PC-3 (cell line): Measurements from ENCODE around the gene KCNC3. TPM values are rescaled to one million over a fixed set of nuclear protein-coding genes. Genes with fewer than 3 reads are reported as not detected.

Experiments
- ATAC-seq: fragments of 200-7000 bp; cut with Tn5 transposase; 2 replicates; pipeline ENCODE4 v1.9.1; 2020; ENCODE audit warnings: mild to moderate bottlenecking, moderate library complexity
- BruUV-seq: library from RNA; stranded (reverse); fragments of 400-500 nt; replicated peaks from 2 replicates; lab custom pipeline; 2021; lab: Mats Ljungman, UMichigan
- CTCF ChIA-PET: fragments of 300-600 bp; sonication (Branson Sonifier 250); formaldehyde crosslinking; loops from one replicate; lab custom pipeline; 2022; ENCODE audit warnings: antibody characterized with exemption; lab: Charles Lee
- POLR2A ChIA-PET: fragments of 300-600 bp; sonication (Branson Sonifier 250); formaldehyde crosslinking; loops from one replicate; lab custom pipeline; 2022; ENCODE audit warnings: antibody characterized with exemption; ENCODE audit not compliant: unreplicated experiment; lab: Charles Lee
- DNase-seq: peaks from one replicate; pipeline ENCODE4 v3.0.0-alpha.2; 2015
- H2AFZ ChIP-seq: fragments of 300-600 bp; sonication (generic); 2 replicates; pipeline ENCODE4 v1.6.0; 2016; ENCODE audit warnings: antibody characterized with exemption, low read length
- H3F3A ChIP-seq: fragments of 300-600 bp; sonication (generic); one replicate; pipeline ENCODE4 v1.6.0; 2017; ENCODE audit warnings: antibody characterized with exemption, low read length, control low read depth, mild to moderate bottlenecking; ENCODE audit not compliant: unreplicated experiment
- H3K27ac ChIP-seq: fragments of 300-600 bp; sonication (generic); 2 replicates; pipeline ENCODE4 v1.5.1; 2016; ENCODE audit warnings: mild to moderate bottlenecking, low read length
- H3K27me3 ChIP-seq: fragments of 300-600 bp; sonication (generic); 2 replicates; pipeline ENCODE4 v1.6.1; 2016; ENCODE audit warnings: low read length, mixed read lengths
- H3K36me3 ChIP-seq: fragments of 300-600 bp; sonication (generic); 2 replicates; pipeline ENCODE4 v1.6.1; 2016; ENCODE audit warnings: low read depth, mixed run types, low read length, mixed read lengths
- H3K4me1 ChIP-seq: fragments of 300-600 bp; sonication (generic); 2 replicates; pipeline ENCODE4 v1.5.1; 2016; ENCODE audit warnings: low read length; ENCODE audit not compliant: insufficient read depth
- H3K4me2 ChIP-seq: fragments of 300-600 bp; sonication (generic); 2 replicates; pipeline ENCODE4 v1.6.0; 2016; ENCODE audit warnings: low read length
- H3K4me3 ChIP-seq: fragments of 300-600 bp; sonication (generic); 2 replicates; pipeline ENCODE4 v1.5.1; 2016; ENCODE audit warnings: mild to moderate bottlenecking, low read length, mixed read lengths
- H3K79me2 ChIP-seq: fragments of 300-600 bp; sonication (generic); 2 replicates; pipeline ENCODE4 v1.6.1; 2017; ENCODE audit warnings: low read length, mixed read lengths
- H3K9ac ChIP-seq: fragments of 300-600 bp; sonication (generic); 2 replicates; pipeline ENCODE4 v1.6.0; 2016; ENCODE audit warnings: mild to moderate bottlenecking, low read length
- H3K9me2 ChIP-seq: fragments of 300-600 bp; sonication (generic); replicated peaks from 2 replicates; pipeline ENCODE4 v1.6.1; 2016; ENCODE audit warnings: mixed run types, low read length, mixed read lengths
- H3K9me3 ChIP-seq: fragments of 300-600 bp; sonication (generic); 2 replicates; pipeline ENCODE4 v1.6.1; 2016; ENCODE audit warnings: low read length, mixed read lengths
- H4K20me1 ChIP-seq: fragments of 300-600 bp; sonication (generic); 2 replicates; pipeline ENCODE4 v1.6.1; 2016; ENCODE audit warnings: low read length, mixed read lengths
- EZH2 ChIP-seq: fragments of 300-600 bp; sonication (generic); IDR thresholded peaks from one replicate; pipeline ENCODE4 v1.6.1; 2017; ENCODE audit warnings: antibody characterized with exemption, mild to moderate bottlenecking, low read length; ENCODE audit not compliant: unreplicated experiment
- EZH2phosphoT487 ChIP-seq: fragments of 300-600 bp; sonication (generic); IDR thresholded peaks from 2 replicates; pipeline ENCODE4 v1.6.1; 2018; ENCODE audit warnings: mild to moderate bottlenecking, antibody characterized with exemption, low read length, borderline replicate concordance
- intact Hi-C: fragments of 100-400 bp; cut with micrococcal nuclease; formaldehyde crosslinking; loops from 2 replicates; pipeline ENCODE4 v1.9.0; 2023
- total RNA-seq: library from RNA; depleted of rRNA; stranded (reverse); fragments of >200 nt; gene quantifications from 2 replicates; pipeline ENCODE4 v1.2.3, GENCODE V29; 2014
- TF ChIP-seq, protein P1 (sequence below): fragments of 300-600 bp; sonication (generic); conservative IDR thresholded peaks from 2 replicates; pipeline ENCODE4 v1.5.1; 2017; ENCODE audit warnings: antibody characterized with exemption, low read depth, mild to moderate bottlenecking, low read length

The KCNC3 gene
- total RNA-seq, 1 experiment from 2014 or later = 3.1 TPM

DNA sequence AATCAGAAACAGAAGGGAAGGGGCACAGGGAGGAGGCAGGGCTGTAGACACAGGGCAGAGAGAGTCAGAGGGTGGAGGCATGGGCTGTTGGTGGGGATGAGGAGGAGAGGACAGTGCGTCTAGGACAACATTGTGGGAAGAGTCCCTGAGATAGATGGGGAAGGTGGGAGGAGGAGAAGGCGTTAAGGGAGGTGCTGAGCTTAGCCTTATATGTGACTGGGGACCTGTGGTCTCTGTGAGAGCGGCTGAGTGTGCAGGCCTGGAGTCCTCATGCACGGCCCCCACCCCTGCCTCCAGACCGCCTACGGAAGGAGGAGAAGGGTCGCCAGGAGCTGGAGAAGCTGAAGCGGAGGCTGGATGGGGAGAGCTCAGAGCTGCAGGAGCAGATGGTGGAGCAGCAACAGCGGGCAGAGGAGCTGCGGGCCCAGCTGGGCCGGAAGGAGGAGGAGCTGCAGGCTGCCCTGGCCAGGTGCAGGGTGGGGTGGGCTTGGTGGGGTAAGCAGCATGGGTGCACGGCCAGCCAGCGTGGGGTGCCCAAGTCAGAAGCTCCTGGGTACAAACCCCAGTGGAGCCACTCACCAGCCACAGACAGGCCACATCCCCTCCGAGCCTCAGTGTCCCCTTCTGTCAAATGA, 56.8 kb downstream of the KCNC3 start:
- intact Hi-C loops = no loop called here
- H2AFZ ChIP-seq = no peak overlapping the region
- ATAC-seq (no peak), DNase-seq (no peak)
- TF ChIP-seq, protein P1, sequence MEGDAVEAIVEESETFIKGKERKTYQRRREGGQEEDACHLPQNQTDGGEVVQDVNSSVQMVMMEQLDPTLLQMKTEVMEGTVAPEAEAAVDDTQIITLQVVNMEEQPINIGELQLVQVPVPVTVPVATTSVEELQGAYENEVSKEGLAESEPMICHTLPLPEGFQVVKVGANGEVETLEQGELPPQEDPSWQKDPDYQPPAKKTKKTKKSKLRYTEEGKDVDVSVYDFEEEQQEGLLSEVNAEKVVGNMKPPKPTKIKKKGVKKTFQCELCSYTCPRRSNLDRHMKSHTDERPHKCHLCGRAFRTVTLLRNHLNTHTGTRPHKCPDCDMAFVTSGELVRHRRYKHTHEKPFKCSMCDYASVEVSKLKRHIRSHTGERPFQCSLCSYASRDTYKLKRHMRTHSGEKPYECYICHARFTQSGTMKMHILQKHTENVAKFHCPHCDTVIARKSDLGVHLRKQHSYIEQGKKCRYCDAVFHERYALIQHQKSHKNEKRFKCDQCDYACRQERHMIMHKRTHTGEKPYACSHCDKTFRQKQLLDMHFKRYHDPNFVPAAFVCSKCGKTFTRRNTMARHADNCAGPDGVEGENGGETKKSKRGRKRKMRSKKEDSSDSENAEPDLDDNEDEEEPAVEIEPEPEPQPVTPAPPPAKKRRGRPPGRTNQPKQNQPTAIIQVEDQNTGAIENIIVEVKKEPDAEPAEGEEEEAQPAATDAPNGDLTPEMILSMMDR = no peak
- no peak for TF ChIP-seq EZH2
- TF ChIP-seq EZH2phosphoT487 = no peak
- H3K4me2 ChIP-seq = no peak overlapping the region
- no peaks in the 10 kb centered on the region for H3K27me3 ChIP-seq
- H3K36me3 ChIP-seq = peaks cover 8% of the 10 kb centered on the region; the same call in 1 of the 2 replicates
- no peak overlapping the region for H3K9ac ChIP-seq
- no peaks in the 10 kb centered on the region for H3K9me3 ChIP-seq
- H3K79me2 ChIP-seq = no peaks in the 10 kb centered on the region
- H3K4me3 ChIP-seq = no peak overlapping the region
- H3K4me1 ChIP-seq = no peaks in the 10 kb centered on the region
- H3K27ac ChIP-seq = no peak overlapping the region
- ChIA-PET CTCF (no interaction called here), POLR2A (no interaction called here)
- no peaks in the 10 kb centered on the region for H3K9me2 ChIP-seq
- H3F3A ChIP-seq = no peaks in the 10 kb centered on the region
- BruUV-seq = no TSS peak
- H4K20me1 ChIP-seq = no peaks in the 10 kb centered on the region

DNA sequence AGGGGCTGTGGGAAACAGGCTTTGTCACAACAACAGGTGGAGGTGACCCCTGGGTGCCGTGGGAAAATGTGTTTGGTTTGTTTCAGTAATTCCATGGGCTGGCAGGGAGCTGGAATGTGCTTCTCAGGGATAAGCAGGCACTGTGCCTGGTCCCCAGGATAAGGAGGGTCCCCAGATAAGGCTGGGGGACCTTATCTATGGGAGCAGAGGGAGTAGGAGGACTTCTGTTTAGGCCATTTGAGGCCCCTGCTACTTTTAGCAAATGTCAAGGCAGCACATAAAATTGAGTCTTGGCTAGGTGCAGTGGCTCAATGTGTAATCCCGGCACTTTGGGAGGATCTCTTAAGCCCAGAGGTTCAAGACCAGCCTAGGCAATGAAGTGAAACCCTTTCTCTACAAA, 59.5 kb downstream of the KCNC3 start:
- POLR2A ChIA-PET = no interaction called here
- Histone ChIP-seq H3K4me2 (no peak overlapping the region), H3K36me3 (peaks cover 8% of the 10 kb centered on the region; the same call in 1 of the 2 replicates), H2AFZ (no peak overlapping the region), H3K9me3 (no peaks in the 10 kb centered on the region), H3K4me3 (no peak overlapping the region), H3F3A (no peaks in the 10 kb centered on the region), H3K27ac (no peak overlapping the region), H3K79me2 (no peaks in the 10 kb centered on the region), H3K4me1 (no peaks in the 10 kb centered on the region), H3K9me2 (no peaks in the 10 kb centered on the region), H3K9ac (no peak overlapping the region), H3K27me3 (no peaks in the 10 kb centered on the region), H4K20me1 (no peaks in the 10 kb centered on the region)
- DNase-seq (no peak), ATAC-seq (no peak)
- BruUV-seq = no TSS peak
- intact Hi-C loops = no loop called here
- CTCF ChIA-PET = no interaction called here
- TF ChIP-seq, protein P1 = no peak
- TF ChIP-seq EZH2phosphoT487 (no peak), EZH2 (no peak)

DNA sequence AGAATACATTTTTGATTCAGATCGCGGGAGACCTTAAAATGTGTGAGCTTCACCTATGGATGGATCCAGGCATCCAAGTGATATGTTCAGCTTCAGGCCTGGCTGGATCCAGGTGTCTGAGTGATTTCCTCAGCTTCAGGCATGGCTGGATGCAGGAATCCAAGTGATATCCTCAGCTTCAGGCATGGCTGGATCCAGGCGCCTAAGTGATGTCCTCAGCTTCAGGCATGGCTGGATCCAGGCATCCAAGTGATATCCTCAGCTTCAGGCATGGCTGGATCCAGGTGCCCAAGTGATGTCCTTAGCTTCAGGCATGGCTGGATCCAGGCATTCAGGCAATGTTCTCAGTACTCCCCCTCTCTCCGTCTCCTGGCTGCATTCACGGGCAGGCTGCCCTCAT, 60.7 kb downstream of the KCNC3 start:
- no TSS peak for BruUV-seq
- no peak overlapping the region for H3K4me3 ChIP-seq
- no peaks in the 10 kb centered on the region for H3K4me1 ChIP-seq
- intact Hi-C loops = no loop called here
- H4K20me1 ChIP-seq = no peaks in the 10 kb centered on the region
- H3K27me3 ChIP-seq = no peaks in the 10 kb centered on the region
- H2AFZ ChIP-seq = no peak overlapping the region
- no peak for TF ChIP-seq EZH2
- TF ChIP-seq, protein P1 = no peak
- no peak for TF ChIP-seq EZH2phosphoT487
- peaks cover 8% of the 10 kb centered on the region; the same call in 1 of the 2 replicates for H3K36me3 ChIP-seq
- no peaks in the 10 kb centered on the region for H3F3A ChIP-seq
- no peak overlapping the region for H3K27ac ChIP-seq
- H3K79me2 ChIP-seq = no peaks in the 10 kb centered on the region
- no peaks in the 10 kb centered on the region for H3K9me3 ChIP-seq
- ATAC-seq (no peak), DNase-seq (no peak)
- ChIA-PET POLR2A (no interaction called here), CTCF (no interaction called here)
- no peaks in the 10 kb centered on the region for H3K9me2 ChIP-seq
- no peak overlapping the region for H3K9ac ChIP-seq
- H3K4me2 ChIP-seq = no peak overlapping the region
